ENCODE results near the gene BCL2. TPM values are rescaled to one million over a fixed set of nuclear protein-coding genes. Genes with fewer than 3 reads are reported as not detected.

Gene BCL2
- total and polyA plus RNA-seq, 9 of the 15 experiments (the other 6 are each of a cell fraction or from before 2014, with no cell fraction given): 0.10 to 1.1 (median 0.65) TPM

DNA sequence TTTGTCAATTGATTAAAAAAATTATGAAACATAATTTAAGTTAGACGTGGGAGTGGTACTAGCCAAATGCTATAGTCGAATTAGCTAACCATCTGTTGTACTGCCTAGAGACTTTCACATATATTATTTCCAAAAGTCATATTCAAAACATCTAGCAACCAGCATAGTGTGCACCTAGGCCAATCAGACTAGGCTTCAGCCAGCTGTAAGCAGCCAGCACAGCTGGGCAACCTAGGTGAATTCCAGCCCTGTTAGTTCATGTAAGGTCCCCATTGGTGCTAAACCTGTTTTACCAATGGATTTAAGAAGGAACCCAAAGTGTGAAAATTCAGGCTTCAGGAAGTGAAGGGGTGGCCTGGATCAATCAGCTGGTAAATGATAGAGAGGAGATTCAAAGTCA, 144.3 kb downstream of the BCL2 start:
- no peaks in the 10 kb centered on the region for H3K4me1 ChIP-seq (replicated peaks in 1 of 2; ENCODE audit: control insufficient read depth in 2 of 2, insufficient read depth in 2 of 2, low read length in 2 of 2)
- in situ Hi-C loops (cut with MboI): no loop called here
- TF ChIP-seq ZBED1 (IDR thresholded peaks at IDR 0.05) (no peak), ZBTB9 (CRISPR knock-in tag; IDR thresholded peaks at IDR 0.05) (no peak), TEAD1 (CRISPR knock-in tag; IDR thresholded peaks at IDR 0.05) (no peak), E2F6 (IDR thresholded peaks at IDR 0.05; ENCODE audit: borderline replicate concordance in 1 of 2, extremely low read depth in 1 of 2, insufficient read depth in 1 of 2, insufficient read length in 1 of 2, low read depth in 1 of 2, low read length in 1 of 2, poor library complexity in 1 of 2, severe bottlenecking in 1 of 2) (no peak), ZFP1 (CRISPR knock-in tag; IDR thresholded peaks at IDR 0.05) (no peak), NFIX (CRISPR knock-in tag; IDR thresholded peaks at IDR 0.05; ENCODE audit: low read depth) (no peak), PHB2 (IDR thresholded peaks at IDR 0.05; ENCODE audit: low read depth) (no peak), ZNF41 (CRISPR knock-in tag; conservative IDR thresholded peaks at IDR 0.05) (no peak), NR0B1 (IDR thresholded peaks at IDR 0.05; ENCODE audit: partially characterized antibody) (no peak), ZNF175 (CRISPR knock-in tag; IDR thresholded peaks at IDR 0.05; ENCODE audit: low read depth) (no peak), ZNF592 (IDR thresholded peaks at IDR 0.05) (no peak), ZNF76 (CRISPR knock-in tag; IDR thresholded peaks at IDR 0.05; ENCODE audit: borderline replicate concordance) (no peak), MTA1 (IDR thresholded peaks at IDR 0.05; ENCODE audit: borderline replicate concordance) (no peak), RBM22 (IDR thresholded peaks at IDR 0.05; ENCODE audit: low read depth, low read length, poor library complexity, severe bottlenecking) (no peak)

More for the DNA sequence above, 144.3 kb downstream of the BCL2 start:
- ChIA-PET CTCF (ENCODE audit: low intra/inter-chr PET ratio) (no interaction called here), POLR2A (no interaction called here)
- DNase-seq (ENCODE audit: extremely low read depth in 1 of 4, low spot score in 3 of 4): no peak
- Histone ChIP-seq H3K9me3 (replicated peaks; ENCODE audit: control insufficient read depth, insufficient read depth, low read depth, low read length) (no peaks in the 10 kb centered on the region), H3K79me2 (ENCODE audit: control insufficient read depth, insufficient read depth, low read length) (no peaks in the 10 kb centered on the region), H3K4me3 (no peak overlapping the region), H4K20me1 (replicated peaks; ENCODE audit: control insufficient read depth, insufficient read depth, low read length) (no peaks in the 10 kb centered on the region), H3K27me3 (ENCODE audit: control insufficient read depth in 2 of 2, insufficient read depth in 2 of 2, low read length in 2 of 2) (peaks cover 0 to 11% of the 10 kb centered on the region in 2 experiments; a peak in 3 of 5 replicates), H3K4me2 (ENCODE audit: insufficient read depth, low read length) (no peak overlapping the region), H2AFZ (ENCODE audit: low read depth, low read length) (no peak overlapping the region), H3K9me1 (ENCODE audit: control insufficient read depth, insufficient read depth, low read length) (no peaks in the 10 kb centered on the region), H3K27ac (ENCODE audit: extremely low read depth, low read depth, low read length) (no peak overlapping the region), H3K36me3 (ENCODE audit: control insufficient read depth, insufficient read depth, low read length) (no peaks in the 10 kb centered on the region), H3K9ac (ENCODE audit: insufficient read depth in 1 of 2, low read depth in 2 of 2, low read length in 2 of 2) (no peak overlapping the region)
- WGBS (ENCODE audit: insufficient coverage, low coverage, missing lambda C conversion rate): 0% methylated on average over 2 of the region's 2 CpGs
- no TSS peak for BruUV-seq (replicated peaks)
- FAIRE-seq: no peak
- no peak for ATAC-seq
- intact Hi-C loops (cut with micrococcal nuclease): no loop called here

Data from K562 (cell line).